ENCODE data around the gene NFYA.
A peak's percentile ranks its signal among the peaks of the same experiment; 100 is the strongest.
"Not testable (repeated sequence)": the region's sequence is repeated elsewhere in the genome, so short reads cannot be mapped to it uniquely, and the experiment has no call there.

The NFYA gene

GRCh38 chr6:41073968-41074691 is 1.4 kb downstream of the NFYA start:
- DNase-seq: peak; percentile 24

- no peak for DNase-seq
Observed at GRCh38 chr6:41074692-41075436, 2.1 kb downstream of the NFYA start.

GRCh38 chr6:41075651-41076626 is 3.2 kb downstream of the NFYA start:
- DNase-seq: no peak

- DNase-seq: no peak
Observed at GRCh38 chr6:41077536-41077935, 4.8 kb downstream of the NFYA start.

- DNase-seq: no peak
Observed at GRCh38 chr6:41078101-41078500, 5.3 kb downstream of the NFYA start.

- DNase-seq: no peak
Observed at GRCh38 chr6:41079080-41079479, 6.3 kb downstream of the NFYA start.

- peak; percentile 24 for DNase-seq
Observed at GRCh38 chr6:41080621-41081020, 7.8 kb downstream of the NFYA start.

- DNase-seq: no peak
Observed at GRCh38 chr6:41083072-41083471, 10.3 kb downstream of the NFYA start.

- no peak for DNase-seq
Observed at GRCh38 chr6:41085182-41085581, 12.4 kb downstream of the NFYA start.

- DNase-seq: no peak
Observed at GRCh38 chr6:41088451-41088850, 15.7 kb downstream of the NFYA start.

GRCh38 chr6:41090841-41091761 is 18.3 kb downstream of the NFYA start:
- DNase-seq: no peak

GRCh38 chr6:41092421-41093140 is 19.8 kb downstream of the NFYA start:
- no peak for DNase-seq

- no peak for DNase-seq
Observed at GRCh38 chr6:41093729-41094128, 21.0 kb downstream of the NFYA start.

- DNase-seq: no peak
Observed at GRCh38 chr6:41097467-41098090, 24.8 kb downstream of the NFYA start.

- DNase-seq: no peak
Observed at GRCh38 chr6:41098366-41098765, 25.6 kb downstream of the NFYA start.

- no peak for DNase-seq
Observed at GRCh38 chr6:41100871-41101287, 28.1 kb downstream of the NFYA start.

- DNase-seq: no peak
Observed at GRCh38 chr6:41103847-41104246, 31.1 kb downstream of the NFYA start.

GRCh38 chr6:41111017-41111416 is 38.2 kb downstream of the NFYA start:
- no peak for DNase-seq

- DNase-seq: not testable (repeated sequence)
Observed at GRCh38 chr6:41115027-41115426, 42.3 kb downstream of the NFYA start.

GRCh38 chr6:41119508-41119907 is 46.7 kb downstream of the NFYA start:
- no peak for DNase-seq

GRCh38 chr6:41120058-41120457 is 47.3 kb downstream of the NFYA start:
- DNase-seq: no peak

All from central memory CD4-positive, alpha-beta T cell (primary cell).